ENCODE measurements around the gene FRG2.
"Not testable (repeated sequence)": the region's sequence is repeated elsewhere in the genome, so short reads cannot be mapped to it uniquely, and the experiment has no call there.

FRG2 gene

DNA sequence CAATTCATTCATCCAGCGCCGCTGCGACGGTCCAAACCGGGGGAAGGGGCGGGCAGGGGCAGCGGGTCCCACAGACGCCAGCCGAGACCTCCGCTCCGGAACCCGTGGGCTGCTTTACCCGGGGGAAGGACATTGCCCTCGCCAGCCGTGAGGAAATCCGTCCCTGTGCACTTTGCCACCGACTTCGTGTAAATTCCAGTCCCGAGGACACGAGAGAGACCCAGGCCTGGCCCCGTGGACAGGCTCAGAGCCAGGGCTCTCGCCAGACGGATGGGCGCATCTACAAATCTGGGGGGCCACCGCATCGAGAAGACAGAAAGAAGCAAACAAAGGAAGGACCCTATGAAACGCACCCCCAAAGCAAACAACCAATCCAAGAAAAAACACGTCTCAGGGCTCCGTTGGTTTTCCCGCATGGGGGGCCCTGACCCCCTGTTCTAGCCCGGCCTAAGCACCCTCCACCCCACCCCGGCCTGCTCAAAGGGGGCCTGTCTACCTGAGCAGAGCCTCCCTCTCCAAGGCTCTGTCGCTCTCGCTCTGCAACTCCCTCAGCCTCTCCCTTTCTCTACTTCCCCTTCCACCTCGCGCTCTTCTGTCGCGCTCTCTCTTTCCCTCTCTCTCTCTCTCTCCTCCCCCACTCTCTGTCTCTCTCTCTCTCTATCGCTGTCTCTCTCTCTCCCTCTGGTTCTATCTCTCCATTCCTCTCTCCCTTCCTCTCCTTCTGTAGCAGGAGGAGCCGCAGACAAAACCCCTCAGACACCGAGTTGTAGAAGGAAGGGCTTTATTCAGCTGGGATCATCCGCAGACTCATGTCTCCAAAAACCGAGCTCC lies 11.3 kb downstream of the FRG2 start:
- DNase-seq = no peak

DNA sequence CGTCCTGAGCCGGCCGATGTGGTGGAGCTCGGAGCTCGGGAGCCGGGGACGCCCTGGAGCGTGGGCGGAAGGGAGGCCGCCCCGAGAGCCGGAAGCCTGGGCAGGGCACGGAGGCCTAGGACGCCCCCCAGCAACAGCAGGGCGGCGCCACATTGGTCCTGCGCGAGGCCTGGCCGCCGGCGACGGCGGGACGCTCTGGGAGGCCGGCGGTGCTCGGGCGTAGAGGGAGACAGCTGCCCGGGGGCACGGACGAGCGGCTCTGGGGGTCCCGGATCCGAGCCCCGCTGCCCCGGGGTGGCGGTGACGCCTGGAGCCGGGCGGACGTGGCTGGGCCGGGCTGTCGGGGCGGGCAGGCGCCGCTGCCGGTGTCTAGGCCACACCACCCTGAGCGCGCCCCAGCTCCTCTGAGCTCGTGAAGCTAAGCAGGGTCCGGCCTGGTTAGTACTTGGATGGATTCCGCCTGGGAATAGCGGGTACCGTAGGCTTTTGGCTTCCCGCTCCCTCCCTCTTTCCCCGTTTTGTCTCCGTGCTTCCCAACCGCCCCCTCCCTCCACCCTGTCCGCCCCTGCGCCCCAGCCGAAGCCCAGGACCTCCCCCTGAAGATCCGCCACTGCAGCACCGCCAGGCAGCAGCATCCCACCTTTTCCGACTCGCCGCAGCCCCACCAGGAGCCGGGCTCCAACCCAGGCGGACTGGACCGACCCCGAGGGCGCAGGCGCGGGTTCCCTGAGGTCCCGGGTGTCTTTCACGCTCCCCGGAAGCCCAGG lies 12.1 kb downstream of the FRG2 start:
- DNase-seq = no peak

- DNase-seq = not testable (repeated sequence)
Observed at GRCh38 chr4:189989941-189990340, 37.1 kb downstream of the FRG2 start.

DNA sequence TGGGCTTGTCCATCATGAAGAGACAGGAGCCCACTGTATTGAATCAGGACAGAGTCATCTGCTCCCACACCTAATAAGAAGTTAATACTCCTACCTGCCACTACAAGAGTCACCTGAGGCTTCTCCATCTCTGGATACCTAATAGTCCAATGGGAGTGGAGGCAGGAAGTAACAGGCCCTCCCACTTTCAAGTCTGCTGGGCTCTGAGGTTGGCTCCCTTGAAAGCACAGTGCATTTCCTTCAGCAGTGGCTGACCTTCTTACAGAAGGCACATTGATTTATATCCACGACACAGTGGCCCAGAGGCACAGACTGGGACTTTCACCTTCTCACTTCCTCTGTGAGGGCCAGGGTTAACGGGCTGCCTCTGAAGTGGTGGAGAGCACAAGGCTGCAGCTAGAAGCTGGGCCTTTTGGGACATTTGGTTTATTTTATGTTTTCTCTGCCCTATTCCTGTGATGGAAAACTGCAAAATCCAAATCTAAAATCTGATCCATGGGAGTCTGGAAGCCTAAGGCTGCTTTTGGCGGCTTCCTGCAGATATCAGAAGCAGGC lies 38.1 kb downstream of the FRG2 start:
- no peak for DNase-seq

DNA sequence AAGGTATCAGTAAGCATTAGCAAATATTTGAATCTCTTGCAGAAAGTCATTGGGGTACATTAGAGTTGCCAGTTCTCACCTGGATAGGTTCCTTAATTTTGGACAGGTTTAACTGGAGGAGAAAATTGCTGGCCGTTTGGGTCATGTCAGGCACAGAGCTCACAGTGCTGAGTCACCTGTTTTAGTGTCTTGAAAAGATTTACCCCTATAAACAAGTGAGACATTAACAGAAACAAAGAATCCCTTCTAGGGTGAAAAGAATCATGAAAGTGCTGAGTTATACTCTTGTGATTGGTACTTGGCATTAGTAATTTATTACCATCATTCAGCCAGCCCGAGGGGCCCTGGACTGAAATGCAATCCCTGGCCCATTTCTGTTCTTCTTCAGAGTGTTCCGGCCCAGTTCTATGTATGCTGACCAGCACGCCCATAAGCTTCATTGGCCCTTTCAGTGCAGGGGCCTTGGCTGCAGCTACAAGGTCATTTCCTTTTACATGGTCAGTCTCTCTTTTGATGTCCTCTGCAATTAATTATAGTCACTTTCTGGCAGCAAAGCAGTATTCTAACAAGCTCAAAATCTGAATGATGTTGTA lies 41.3 kb downstream of the FRG2 start:
- not testable (repeated sequence) for DNase-seq

- not testable (repeated sequence) for DNase-seq
Observed at GRCh38 chr4:189984661-189985060, 42.4 kb downstream of the FRG2 start.

GRCh38 chr4:189983916-189984526 lies 43.0 kb downstream of the FRG2 start:
- DNase-seq = not testable (repeated sequence)

GRCh38 chr4:189981970-189982369 lies 45.1 kb downstream of the FRG2 start:
- DNase-seq = no peak

- not testable (repeated sequence) for DNase-seq
Observed at GRCh38 chr4:189980292-189980691, 46.8 kb downstream of the FRG2 start.

- DNase-seq = no peak
Observed at GRCh38 chr4:189979196-189980047, 47.6 kb downstream of the FRG2 start.

Data from NCI-H1105 (cell line).